Ascending aorta (tissue), 2 donors: Measurements from ENCODE around the gene IMMP2L. TPM values are rescaled to one million over a fixed set of nuclear protein-coding genes. Genes with fewer than 3 reads are reported as not detected.

ENCODE experiments used
- DNase-seq, 2 donors: peaks; one replicate each; pipeline ENCODE4 v3.0.0-alpha.2; 2019; ENCODE audit warnings: low spot score in 2 of 2
- H3K27ac ChIP-seq, 2 donors: fragments of 200-600 bp; sonication (generic); one replicate each; pipeline ENCODE4 v1.5.1; 2016 to 2017; ENCODE audit warnings: mild to moderate bottlenecking in 1 of 2
- H3K27me3 ChIP-seq: fragments of 200-600 bp; sonication (generic); one replicate; pipeline ENCODE4 v1.5.1; 2017
- H3K36me3 ChIP-seq, 2 donors: fragments of 200-600 bp; sonication (generic); one replicate each; pipeline ENCODE4 v1.5.1; 2016
- H3K4me1 ChIP-seq, 2 donors: fragments of 200-600 bp; sonication (generic); one replicate each; pipeline ENCODE4 v1.5.1; 2016 to 2017; ENCODE audit warnings: mild to moderate bottlenecking in 1 of 2
- H3K4me3 ChIP-seq, 2 donors: fragments of 200-600 bp; sonication (generic); one replicate each; pipeline ENCODE4 v1.5.1; 2016 to 2017; ENCODE audit warnings: mild to moderate bottlenecking in 1 of 2
- H3K9me3 ChIP-seq, 2 donors: fragments of 200-600 bp; sonication (generic); one replicate each; pipeline ENCODE4 v1.5.1; 2016
- intact Hi-C: fragments of 100-400 bp; cut with DNase I; formaldehyde crosslinking; loops from one replicate; pipeline ENCODE4 v1.15.1; 2023
- total RNA-seq: library from RNA; depleted of rRNA; stranded (reverse); fragments of >200 nt; gene quantifications from one replicate; pipeline ENCODE4 v1.1.0, GENCODE V29; 2016
- TF ChIP-seq, protein P1 (sequence below), 3 experiments: fragments of 200-600 bp in 2 of 3; fragments of 450-650 bp in 1 of 3; sonication (generic) in 2 of 3; IDR thresholded peaks; one replicate each; pipeline ENCODE4 v1.5.1; 2016 to 2019; ENCODE audit warnings: antibody characterized with exemption in 3 of 3, mild to moderate bottlenecking in 1 of 3, moderate library complexity in 1 of 3

IMMP2L gene
- total RNA-seq, 1 donor from 2014 or later: 143 TPM

DNA sequence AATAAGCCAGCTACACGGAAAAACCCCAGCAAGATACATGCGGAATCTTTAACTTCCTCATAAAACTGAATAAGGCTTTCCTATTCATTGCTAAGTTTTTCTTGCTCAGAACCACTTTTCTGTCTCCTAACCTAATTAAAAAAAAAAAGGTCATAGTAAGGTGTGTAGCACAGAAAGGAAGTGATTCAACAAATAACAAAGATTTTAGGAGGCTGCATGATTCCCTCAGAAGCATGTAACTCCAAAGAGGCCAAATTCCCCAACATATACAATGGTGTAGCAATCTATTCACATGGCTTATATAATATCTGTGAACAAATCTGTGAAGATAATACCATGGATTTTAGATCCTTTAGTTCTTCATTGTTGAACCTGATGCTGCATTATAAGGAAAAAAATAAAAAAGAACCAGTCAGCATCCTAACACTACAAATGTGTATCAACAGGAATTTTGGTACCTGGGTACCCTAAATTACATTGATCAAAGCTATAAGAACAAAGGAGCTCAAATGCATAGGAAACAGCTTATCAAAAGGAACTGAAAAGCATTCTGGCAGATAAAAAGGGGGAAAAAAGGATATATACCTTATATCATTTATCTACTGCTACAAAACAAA lies 63.8 kb downstream of the IMMP2L start:
- H3K27me3 ChIP-seq: no peaks in the 10 kb centered on the region
- intact Hi-C loops: no loop called here
- TF ChIP-seq, protein P1, sequence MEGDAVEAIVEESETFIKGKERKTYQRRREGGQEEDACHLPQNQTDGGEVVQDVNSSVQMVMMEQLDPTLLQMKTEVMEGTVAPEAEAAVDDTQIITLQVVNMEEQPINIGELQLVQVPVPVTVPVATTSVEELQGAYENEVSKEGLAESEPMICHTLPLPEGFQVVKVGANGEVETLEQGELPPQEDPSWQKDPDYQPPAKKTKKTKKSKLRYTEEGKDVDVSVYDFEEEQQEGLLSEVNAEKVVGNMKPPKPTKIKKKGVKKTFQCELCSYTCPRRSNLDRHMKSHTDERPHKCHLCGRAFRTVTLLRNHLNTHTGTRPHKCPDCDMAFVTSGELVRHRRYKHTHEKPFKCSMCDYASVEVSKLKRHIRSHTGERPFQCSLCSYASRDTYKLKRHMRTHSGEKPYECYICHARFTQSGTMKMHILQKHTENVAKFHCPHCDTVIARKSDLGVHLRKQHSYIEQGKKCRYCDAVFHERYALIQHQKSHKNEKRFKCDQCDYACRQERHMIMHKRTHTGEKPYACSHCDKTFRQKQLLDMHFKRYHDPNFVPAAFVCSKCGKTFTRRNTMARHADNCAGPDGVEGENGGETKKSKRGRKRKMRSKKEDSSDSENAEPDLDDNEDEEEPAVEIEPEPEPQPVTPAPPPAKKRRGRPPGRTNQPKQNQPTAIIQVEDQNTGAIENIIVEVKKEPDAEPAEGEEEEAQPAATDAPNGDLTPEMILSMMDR (IDR thresholded peaks at IDR 0.05): no peak

DNA sequence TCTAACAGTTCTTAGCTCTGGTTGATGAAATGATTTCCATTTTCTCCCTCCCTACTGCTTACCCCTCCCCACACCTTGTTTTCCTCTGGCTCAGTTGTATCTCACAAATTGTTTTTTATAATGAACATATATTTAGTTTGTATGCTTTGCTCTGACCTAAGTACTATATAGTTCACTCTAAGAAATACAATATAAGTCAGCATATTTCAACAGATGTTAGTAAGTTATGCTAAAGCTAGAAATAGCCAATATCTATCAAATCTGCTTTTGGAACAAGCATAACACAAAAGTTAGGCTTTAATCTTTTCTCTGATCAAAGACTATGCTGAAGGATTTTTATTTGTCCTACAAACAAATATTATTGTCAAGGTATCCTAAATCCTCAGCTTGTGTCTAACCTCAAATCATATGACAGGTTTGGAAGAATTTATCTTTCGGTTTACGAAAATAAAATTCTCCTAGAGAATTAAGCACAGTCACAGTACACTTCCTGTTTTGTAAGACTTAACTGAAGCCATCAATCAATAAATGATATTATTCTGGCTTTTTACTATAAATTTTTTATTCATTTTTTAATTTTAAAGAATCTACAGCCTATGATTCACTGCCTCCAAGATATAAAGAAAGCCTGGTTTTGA lies 67.0 kb downstream of the IMMP2L start:
- intact Hi-C loops: no loop called here
- TF ChIP-seq, protein P1 (IDR thresholded peaks at IDR 0.05): no peak
- H3K27me3 ChIP-seq: no peaks in the 10 kb centered on the region

More for the DNA sequence above, 63.8 kb downstream of the IMMP2L start:
- H3K27ac ChIP-seq: no peak overlapping the region
- H3K9me3 ChIP-seq: no peaks in the 10 kb centered on the region
- no peak for DNase-seq
- no peaks in the 10 kb centered on the region for H3K36me3 ChIP-seq
- no peak overlapping the region for H3K4me3 ChIP-seq
- no peaks in the 10 kb centered on the region for H3K4me1 ChIP-seq

DNA sequence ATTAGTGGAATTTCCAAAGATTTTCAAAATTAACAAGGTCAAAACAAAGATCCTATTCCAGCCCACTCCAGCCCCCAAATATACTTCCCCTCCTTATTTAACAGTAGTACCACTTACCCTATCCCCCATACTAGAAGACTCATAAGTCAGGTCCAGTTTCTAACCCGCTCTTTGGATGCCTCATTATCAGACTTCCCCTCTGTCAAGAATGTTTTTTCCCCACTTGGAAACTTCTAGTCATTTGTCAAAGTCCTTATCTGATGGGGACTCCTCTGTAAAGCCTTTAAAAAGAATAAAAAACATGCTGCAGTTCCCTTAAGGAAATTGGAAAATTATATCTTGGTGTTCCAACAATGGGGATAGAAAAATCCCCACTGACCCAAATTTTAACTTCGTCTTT lies 70.1 kb downstream of the IMMP2L start:
- DNase-seq: no peak
- TF ChIP-seq, protein P1 (IDR thresholded peaks at IDR 0.05): no peak
- intact Hi-C loops: no loop called here

More for the DNA sequence above, 67.0 kb downstream of the IMMP2L start:
- no peaks in the 10 kb centered on the region for H3K9me3 ChIP-seq
- no peaks in the 10 kb centered on the region for H3K36me3 ChIP-seq
- no peak for DNase-seq
- H3K4me3 ChIP-seq: no peak overlapping the region
- H3K4me1 ChIP-seq: no peaks in the 10 kb centered on the region
- no peak overlapping the region for H3K27ac ChIP-seq

DNA sequence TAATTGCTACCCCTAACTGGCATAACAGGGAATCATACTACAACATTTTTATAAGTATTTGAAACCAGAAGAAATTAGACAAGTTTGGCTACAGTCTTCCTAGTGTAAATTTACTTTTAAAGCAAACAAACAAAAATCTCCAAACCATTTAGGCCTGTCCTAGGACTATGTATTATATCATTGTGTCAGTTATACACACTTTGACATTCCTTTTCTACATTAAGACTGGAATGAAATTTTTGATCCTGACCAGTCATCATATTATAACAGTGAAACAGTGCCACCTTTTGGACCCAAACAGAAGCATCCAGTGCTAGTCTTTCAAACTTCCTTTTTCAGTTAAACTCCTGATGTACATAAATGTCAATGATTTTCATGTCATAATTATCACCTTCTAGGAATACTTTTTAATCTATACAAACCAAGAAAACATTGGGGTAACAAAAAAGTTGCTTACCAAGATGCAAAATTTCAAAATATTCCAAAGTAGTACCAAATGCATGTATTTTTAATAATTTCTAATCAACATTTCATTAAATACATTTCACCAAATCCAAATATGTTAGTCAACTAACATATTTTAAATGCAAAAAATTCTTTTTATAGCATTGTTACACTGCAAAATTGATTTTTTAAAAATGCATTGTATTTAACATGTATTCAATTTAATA lies 75.7 kb downstream of the IMMP2L start:
- TF ChIP-seq, protein P1 (IDR thresholded peaks at IDR 0.05): peak; percentile 48 to 70 (median 57)
- intact Hi-C loops: loop anchor here (2.0 kb wide), 1 partner anchor 396 kb away; the partner anchor contains the start of gene LRRN3

More for the DNA sequence above, 70.1 kb downstream of the IMMP2L start:
- no peaks in the 10 kb centered on the region for H3K36me3 ChIP-seq
- no peaks in the 10 kb centered on the region for H3K27me3 ChIP-seq
- no peaks in the 10 kb centered on the region for H3K4me1 ChIP-seq
- no peak overlapping the region for H3K4me3 ChIP-seq
- no peak overlapping the region for H3K27ac ChIP-seq
- H3K9me3 ChIP-seq: no peaks in the 10 kb centered on the region

DNA sequence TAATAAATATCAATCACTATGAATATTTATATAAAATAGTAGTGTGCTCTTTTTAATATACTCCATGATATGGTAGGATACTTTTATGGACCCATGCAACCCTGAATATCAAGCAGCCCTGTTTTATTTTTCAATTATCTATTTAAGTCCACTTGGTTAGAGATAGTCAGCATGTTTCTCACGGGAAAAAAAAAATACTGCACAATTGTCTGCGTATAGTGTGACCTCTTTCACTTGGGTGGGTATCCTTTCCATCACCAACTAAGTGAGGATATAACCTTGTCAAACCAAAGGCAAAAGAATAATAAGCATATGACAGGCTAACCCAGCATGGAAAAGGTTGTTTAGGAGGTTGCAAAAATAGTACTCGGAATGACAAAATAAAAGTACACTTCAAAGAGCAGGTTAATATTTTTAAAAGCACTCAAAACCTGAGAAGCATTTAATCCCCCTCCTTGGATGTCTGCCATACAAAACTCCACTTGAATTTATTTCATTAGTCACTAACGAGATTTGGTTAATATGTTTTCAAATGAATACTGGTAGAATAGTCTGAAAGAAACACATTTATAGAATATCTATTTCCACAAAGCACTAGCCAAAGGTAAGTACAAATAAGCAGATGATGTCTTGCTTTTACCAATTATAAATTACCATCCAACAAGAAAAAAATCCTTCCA lies 76.5 kb downstream of the IMMP2L start:
- H3K4me3 ChIP-seq: no peak overlapping the region
- TF ChIP-seq, protein P1 (IDR thresholded peaks at IDR 0.05): no peak
- H3K9me3 ChIP-seq: no peaks in the 10 kb centered on the region
- no peaks in the 10 kb centered on the region for H3K4me1 ChIP-seq
- no peak overlapping the region for H3K27ac ChIP-seq
- DNase-seq: no peak
- H3K36me3 ChIP-seq: no peaks in the 10 kb centered on the region
- intact Hi-C loops: loop anchor here (2.0 kb wide), 1 partner anchor 395 kb away; the partner anchor contains the start of gene LRRN3
- no peaks in the 10 kb centered on the region for H3K27me3 ChIP-seq

More for the DNA sequence above, 75.7 kb downstream of the IMMP2L start:
- H3K4me1 ChIP-seq: no peaks in the 10 kb centered on the region
- no peaks in the 10 kb centered on the region for H3K9me3 ChIP-seq
- DNase-seq: no peak
- H3K27ac ChIP-seq: no peak overlapping the region
- H3K36me3 ChIP-seq: no peaks in the 10 kb centered on the region
- no peak overlapping the region for H3K4me3 ChIP-seq
- no peaks in the 10 kb centered on the region for H3K27me3 ChIP-seq
